Prostate gland (tissue), 2 donors: ENCODE results near the gene DOK1.

Experiments used
- CTCF ChIP-seq, 4 experiments: fragments of 200-600 bp in 2 of 4; fragments of 450-650 bp in 2 of 4; sonication (generic) in 2 of 4; IDR thresholded peaks; 1 replicate in 3 of 4; 2 replicates in 1 of 4; pipeline ENCODE4 v1.5.1; 2016 to 2019; ENCODE audit warnings: antibody characterized with exemption in 4 of 4, mild to moderate bottlenecking in 2 of 4, moderate library complexity in 2 of 4
- POLR2AphosphoS5 ChIP-seq: sonication (generic); formaldehyde crosslinking; IDR thresholded peaks from one replicate; pipeline ENCODE4 v1.6.1; 2017; ENCODE audit warnings: antibody characterized with exemption

GRCh38 chr2:74538881-74539339 is 15.6 kb upstream of the DOK1 start:
- TF ChIP-seq CTCF (IDR thresholded peaks at IDR 0.05) (no peak), POLR2AphosphoS5 (no peak)
